GM21390 (cell line): ENCODE measurements around the gene OR2J2.
"Not testable (repeated sequence)": the region's sequence is repeated elsewhere in the genome, so short reads cannot be mapped to it uniquely, and the experiment has no call there.

ENCODE experiments used
- ATAC-seq: cut with Tn5 transposase; IDR thresholded peaks from one replicate; pipeline ENCODE4 v1.9.1; 2021; ENCODE audit not compliant: unreplicated experiment

OR2J2 gene

GRCh38 chr6:29218056-29218455, 47.3 kb downstream of the OR2J2 start:
- not testable (repeated sequence) for ATAC-seq
